ENCODE results near the gene STAMBP.
A peak's percentile ranks its signal among the peaks of the same experiment; 100 is the strongest.

The STAMBP gene

GRCh38 chr2:73888388-73888787, 59.6 kb downstream of the STAMBP start:
- DNase-seq = no peak

- no peak for DNase-seq
Measured at GRCh38 chr2:73889206-73889605, 60.4 kb downstream of the STAMBP start.

GRCh38 chr2:73890301-73891092, 61.7 kb downstream of the STAMBP start:
- peak; percentile 39 for DNase-seq

GRCh38 chr2:73891276-73891901, 62.6 kb downstream of the STAMBP start:
- DNase-seq = peak; percentile 39

- DNase-seq = peak; percentile 46
Measured at GRCh38 chr2:73892631-73893329, 64.0 kb downstream of the STAMBP start, which contains the start of gene ACTG2. ACTG2 (plus strand) TSS chr2:73893008; CDS start chr2:73901312, 8,304 bp downstream.

GRCh38 chr2:73893764-73894474, 65.2 kb downstream of the STAMBP start:
- peak; percentile 33 for DNase-seq

GRCh38 chr2:73894475-73894850, 65.7 kb downstream of the STAMBP start:
- no peak for DNase-seq

GRCh38 chr2:73894877-73895276, 66.1 kb downstream of the STAMBP start:
- peak; percentile 42 for DNase-seq

- DNase-seq = peak; percentile 40
Measured at GRCh38 chr2:73895473-73895872, 66.7 kb downstream of the STAMBP start.

- peak; percentile 63 for DNase-seq
Measured at GRCh38 chr2:73896362-73897239, 67.8 kb downstream of the STAMBP start.

GRCh38 chr2:73897240-73897583, 68.5 kb downstream of the STAMBP start:
- DNase-seq = peak; percentile 57

- DNase-seq = peak; percentile 44
Measured at GRCh38 chr2:73897934-73898333, 69.2 kb downstream of the STAMBP start.

GRCh38 chr2:73899801-73900336, 71.1 kb downstream of the STAMBP start:
- DNase-seq = peak; percentile 44

GRCh38 chr2:73901143-73901542, 72.4 kb downstream of the STAMBP start:
- peak; percentile 41 for DNase-seq

- DNase-seq = peak; percentile 28
Measured at GRCh38 chr2:73902284-73902683, 73.5 kb downstream of the STAMBP start.

- no peak for DNase-seq
Measured at GRCh38 chr2:73903313-73903712, 74.6 kb downstream of the STAMBP start.

GRCh38 chr2:73903949-73904613, 75.3 kb downstream of the STAMBP start:
- DNase-seq = peak; percentile 25

- no peak for DNase-seq
Measured at GRCh38 chr2:73904952-73905351, 76.2 kb downstream of the STAMBP start.

- peak; percentile 33 for DNase-seq
Measured at GRCh38 chr2:73906847-73907505, 78.2 kb downstream of the STAMBP start.

GRCh38 chr2:73907840-73908452, 79.2 kb downstream of the STAMBP start:
- peak; percentile 62 for DNase-seq

All from activated CD8-positive, alpha-beta memory T cell treated with anti-CD3 and anti-CD28 coated beads, Interleukin-2, amount 50 U/mL, for 48 hours (primary cell).